Activated B cell treated with CpG ODN at 0.5 μM for 24 hours (primary cell): Measurements from ENCODE around the gene PSEN2. TPM values are rescaled to one million over a fixed set of nuclear protein-coding genes. Genes with fewer than 3 reads are reported as not detected.

Source experiments
- ATAC-seq: fragments of 200-7000 bp; cut with Tn5 transposase; one replicate; pipeline ENCODE4 v1.10.0; 2021; ENCODE audit warnings: low read depth, mild to moderate bottlenecking, moderate library complexity
- CTCF ChIA-PET: fragments of 350-600 bp; sonication (Branson Sonifier 250); formaldehyde crosslinking; loops from one replicate; lab custom pipeline; 2021; ENCODE audit warnings: antibody characterized with exemption; lab: Charles Lee
- POLR2A ChIA-PET: fragments of 350-600 bp; sonication (Branson Sonifier 250); formaldehyde crosslinking; loops from one replicate; lab custom pipeline; 2021; ENCODE audit warnings: antibody characterized with exemption; lab: Charles Lee
- DNase-seq: peaks from one replicate; pipeline ENCODE4 v3.0.0; 2022
- H3K27ac Mint-ChIP-seq: one replicate; pipeline ENCODE4 v1.8.0; 2020; ENCODE audit warnings: mixed read lengths
- H3K27me3 Mint-ChIP-seq: one replicate; pipeline ENCODE4 v1.8.0; 2021; ENCODE audit warnings: mixed read lengths
- H3K36me3 Mint-ChIP-seq: one replicate; pipeline ENCODE4 v1.8.0; 2021; ENCODE audit warnings: low read depth, mixed read lengths
- H3K4me1 Mint-ChIP-seq: one replicate; pipeline ENCODE4 v1.8.0; 2021; ENCODE audit warnings: mixed read lengths
- H3K4me3 Mint-ChIP-seq: one replicate; pipeline ENCODE4 v1.8.0; 2020; ENCODE audit warnings: mild to moderate bottlenecking, mixed read lengths
- H3K9me3 Mint-ChIP-seq: one replicate; pipeline ENCODE4 v1.8.0; 2020; ENCODE audit warnings: mixed read lengths
- CTCF ChIP-seq: fragments of 200-600 bp; IDR thresholded peaks from one replicate; pipeline ENCODE4 v1.8.0; 2022; ENCODE audit warnings: antibody characterized with exemption, mild to moderate bottlenecking
- intact Hi-C: fragments of 100-400 bp; cut with micrococcal nuclease; formaldehyde crosslinking; loops from one replicate; pipeline ENCODE4 v1.15.1; 2024
- total RNA-seq: library from RNA; stranded (reverse); gene quantifications from 2 replicates; pipeline ENCODE4 v1.2.3, GENCODE V29; 2022

PSEN2 gene
- total RNA-seq, 1 donor from 2014 or later: 14.3 TPM

- Mint-ChIP-seq H3K4me1 (peaks cover 18% of the 10 kb centered on the region), H3K36me3 (peaks cover 30% of the 10 kb centered on the region), H3K27ac (no peak overlapping the region), H3K9me3 (no peaks in the 10 kb centered on the region), H3K4me3 (no peak overlapping the region), H3K27me3 (no peaks in the 10 kb centered on the region)
- TF ChIP-seq CTCF: no peak
- intact Hi-C loops: no loop called here
- DNase-seq (no peak), ATAC-seq (no peak)
- CTCF ChIA-PET: no interaction called here
- POLR2A ChIA-PET: no interaction called here
These were observed 5.4 kb downstream of the PSEN2 start for GRCh38 chr1:226875641-226876295.

GRCh38 chr1:226877669-226878068, 7.3 kb downstream of the PSEN2 start:
- POLR2A ChIA-PET: no interaction called here
- Mint-ChIP-seq H3K36me3 (peaks cover 37% of the 10 kb centered on the region), H3K9me3 (no peaks in the 10 kb centered on the region), H3K4me3 (no peak overlapping the region), H3K27ac (no peak overlapping the region), H3K4me1 (peaks cover 20% of the 10 kb centered on the region), H3K27me3 (no peaks in the 10 kb centered on the region)
- CTCF ChIA-PET: no interaction called here
- no peak for ATAC-seq
- no peak for TF ChIP-seq CTCF
- intact Hi-C loops: no loop called here
- DNase-seq: no peak

GRCh38 chr1:226880372-226881287, 10.2 kb downstream of the PSEN2 start:
- Mint-ChIP-seq H3K27ac (peak overlapping the region; percentile 84), H3K27me3 (no peaks in the 10 kb centered on the region), H3K4me3 (no peak overlapping the region), H3K4me1 (peaks cover 45% of the 10 kb centered on the region), H3K36me3 (peaks cover 38% of the 10 kb centered on the region), H3K9me3 (no peaks in the 10 kb centered on the region)
- ATAC-seq (no peak), DNase-seq (no peak)
- ChIA-PET POLR2A (interaction anchor here (1.0 kb wide), 1 partner anchor 9 kb away, joined by 3 read pairs; no protein-coding TSS in a partner anchor), CTCF (interaction anchor here (0.6 kb wide), 1 partner anchor 52 kb away, joined by 4 read pairs; no protein-coding TSS in a partner anchor)
- TF ChIP-seq CTCF: no peak
- intact Hi-C loops: no loop called here

- ATAC-seq: no peak
- ChIA-PET POLR2A (interaction anchor here (3.3 kb wide), 1 partner anchor 58 kb away, joined by 23 read pairs; the partner anchor contains the start of gene COQ8A), CTCF (no interaction called here)
- no peaks in the 10 kb centered on the region for H3K9me3 Mint-ChIP-seq
- intact Hi-C loops: loop anchor here (1.0 to 2.0 kb wide), 2 partner anchors 11 to 53 kb away; partner anchors contain the start of gene PSEN2
- H3K4me1 Mint-ChIP-seq: peaks cover 55% of the 10 kb centered on the region
- no peaks in the 10 kb centered on the region for H3K27me3 Mint-ChIP-seq
- no peak for DNase-seq
- no peak for TF ChIP-seq CTCF
- H3K4me3 Mint-ChIP-seq: no peak overlapping the region
- H3K27ac Mint-ChIP-seq: peak overlapping the region; percentile 84
- H3K36me3 Mint-ChIP-seq: peaks cover 35% of the 10 kb centered on the region
These were observed 11.2 kb downstream of the PSEN2 start for GRCh38 chr1:226881515-226882185.
